Neural progenitor cell (in vitro differentiated cells): Measurements from ENCODE around the gene SOX10. TPM values are rescaled to one million over a fixed set of nuclear protein-coding genes. Genes with fewer than 3 reads are reported as not detected.

Experiments
- DNase-seq: peaks from one replicate; pipeline ENCODE4 v3.0.0-alpha.2; 2016; ENCODE audit warnings: low spot score
- H2AFZ ChIP-seq: fragments of 200-600 bp; sonication (generic); replicated peaks from 2 replicates; pipeline ENCODE4 v1.6.1; 2016; ENCODE audit warnings: antibody characterized with exemption
- H3F3A ChIP-seq: fragments of 200-600 bp; sonication (generic); 2 replicates; pipeline ENCODE4 v1.6.1; 2016; ENCODE audit warnings: antibody characterized with exemption, low read depth
- H3K27ac ChIP-seq: fragments of 200-600 bp; sonication (generic); 2 replicates; pipeline ENCODE4 v1.5.1; 2016; ENCODE audit warnings: mild to moderate bottlenecking
- H3K27me3 ChIP-seq: fragments of 200-600 bp; sonication (generic); 2 replicates; pipeline ENCODE4 v1.6.1; 2016; ENCODE audit warnings: mild to moderate bottlenecking, moderate library complexity
- H3K36me3 ChIP-seq: fragments of 200-600 bp; sonication (generic); 2 replicates; pipeline ENCODE4 v1.5.1; 2016
- H3K4me1 ChIP-seq: fragments of 200-600 bp; sonication (generic); 2 replicates; pipeline ENCODE4 v1.6.1; 2016; ENCODE audit warnings: mixed run types
- H3K4me2 ChIP-seq: fragments of 200-600 bp; sonication (generic); 2 replicates; pipeline ENCODE4 v1.6.1; 2016
- H3K4me3 ChIP-seq: fragments of 200-600 bp; sonication (generic); 2 replicates; pipeline ENCODE4 v1.5.1; 2016
- H3K79me2 ChIP-seq: fragments of 200-600 bp; sonication (generic); 2 replicates; pipeline ENCODE4 v1.6.1; 2016; ENCODE audit warnings: low read depth
- H3K9ac ChIP-seq: fragments of 200-600 bp; sonication (generic); 2 replicates; pipeline ENCODE4 v1.6.1; 2016
- H3K9me3 ChIP-seq: fragments of 200-600 bp; sonication (generic); 2 replicates; pipeline ENCODE4 v1.5.1; 2016; ENCODE audit warnings: low read depth
- H4K20me1 ChIP-seq: fragments of 200-600 bp; sonication (generic); 2 replicates; pipeline ENCODE4 v1.6.1; 2016; ENCODE audit warnings: low read depth
- H3K27ac Mint-ChIP-seq: 3 replicates; pipeline ENCODE4 v1.8.0; 2021; ENCODE audit warnings: mixed read lengths
- H3K27me3 Mint-ChIP-seq: 2 replicates; pipeline ENCODE4 v1.8.0; 2022; ENCODE audit warnings: low read depth, mild to moderate bottlenecking, inconsistent platforms, moderate library complexity, mixed read lengths; ENCODE audit not compliant: insufficient read depth
- H3K36me3 Mint-ChIP-seq: 3 replicates; pipeline ENCODE4 v1.8.0; 2021; ENCODE audit warnings: mixed read lengths
- H3K4me1 Mint-ChIP-seq: 3 replicates; pipeline ENCODE4 v1.8.0; 2021; ENCODE audit warnings: mixed read lengths
- H3K4me3 Mint-ChIP-seq: 3 replicates; pipeline ENCODE4 v1.8.0; 2021; ENCODE audit warnings: mild to moderate bottlenecking, moderate library complexity, mixed read lengths
- H3K9me3 Mint-ChIP-seq: 3 replicates; pipeline ENCODE4 v1.8.0; 2020; ENCODE audit warnings: mixed read lengths
- CTCF ChIP-seq: fragments of 200-600 bp; sonication (generic); IDR thresholded peaks from 2 replicates; pipeline ENCODE4 v1.5.1; 2017; ENCODE audit warnings: antibody characterized with exemption, mild to moderate bottlenecking
- EZH2 ChIP-seq: fragments of 200-600 bp; sonication (generic); IDR thresholded peaks from 2 replicates; pipeline ENCODE4 v1.6.1; 2017; ENCODE audit warnings: antibody characterized with exemption, mild to moderate bottlenecking, moderate library complexity
- EZH2phosphoT487 ChIP-seq: fragments of 200-600 bp; sonication (generic); IDR thresholded peaks from 2 replicates; pipeline ENCODE4 v1.6.1; 2017; ENCODE audit warnings: antibody characterized with exemption
- total RNA-seq: library from RNA; depleted of rRNA; stranded (reverse); fragments of >200 nt; gene quantifications from 2 replicates; pipeline ENCODE4 v1.2.3, GENCODE V29; 2015; ENCODE audit warnings: low replicate concordance

Gene SOX10
- total RNA-seq, 1 donor from 2014 or later: 0.99 TPM

- H3K9me3 Mint-ChIP-seq: no peaks in the 10 kb centered on the region
- H2AFZ ChIP-seq: no peak overlapping the region
- no peak for DNase-seq
- H3K4me3 ChIP-seq: no peak overlapping the region
- peaks cover 6% of the 10 kb centered on the region for H3K27me3 Mint-ChIP-seq
- no peak overlapping the region for H3K4me2 ChIP-seq
- no peak overlapping the region for H3K4me3 Mint-ChIP-seq
- peaks cover 32% of the 10 kb centered on the region for H3K4me1 ChIP-seq
- H4K20me1 ChIP-seq: no peaks in the 10 kb centered on the region
- H3K4me1 Mint-ChIP-seq: peaks cover 52% of the 10 kb centered on the region
- no peak overlapping the region for H3K27ac Mint-ChIP-seq
- no peaks in the 10 kb centered on the region for H3K79me2 ChIP-seq
- H3K36me3 ChIP-seq: no peaks in the 10 kb centered on the region
- no peak overlapping the region for H3K27ac ChIP-seq
- no peaks in the 10 kb centered on the region for H3K9me3 ChIP-seq
- no peak for TF ChIP-seq EZH2phosphoT487
- TF ChIP-seq EZH2: no peak
- TF ChIP-seq CTCF: no peak
- peaks cover 10% of the 10 kb centered on the region for H3F3A ChIP-seq
- H3K36me3 Mint-ChIP-seq: no peaks in the 10 kb centered on the region
- H3K9ac ChIP-seq: no peak overlapping the region
- H3K27me3 ChIP-seq: no peaks in the 10 kb centered on the region
These were observed 44.2 kb upstream of the SOX10 start for GRCh38 chr22:38028344-38029130.

- Histone ChIP-seq H3K9ac (no peak overlapping the region), H3K4me2 (no peak overlapping the region), H3K27me3 (no peaks in the 10 kb centered on the region), H4K20me1 (no peaks in the 10 kb centered on the region), H3K79me2 (no peaks in the 10 kb centered on the region), H2AFZ (no peak overlapping the region), H3K4me3 (no peak overlapping the region), H3K27ac (no peak overlapping the region), H3K4me1 (peaks cover 25% of the 10 kb centered on the region), H3K36me3 (no peaks in the 10 kb centered on the region), H3F3A (peaks cover 1% of the 10 kb centered on the region), H3K9me3 (no peaks in the 10 kb centered on the region)
- TF ChIP-seq EZH2: no peak
- Mint-ChIP-seq H3K4me3 (no peak overlapping the region), H3K4me1 (peaks cover 47% of the 10 kb centered on the region), H3K36me3 (no peaks in the 10 kb centered on the region), H3K9me3 (no peaks in the 10 kb centered on the region), H3K27ac (peak overlapping the region; percentile 28), H3K27me3 (peaks cover 6% of the 10 kb centered on the region)
- no peak for DNase-seq
These were observed 43.1 kb upstream of the SOX10 start for GRCh38 chr22:38027487-38027886.

GRCh38 chr22:38026130-38027111 is 42.1 kb upstream of the SOX10 start:
- H3K4me1 ChIP-seq: peaks cover 23% of the 10 kb centered on the region
- Mint-ChIP-seq H3K27me3 (peaks cover 7% of the 10 kb centered on the region), H3K4me3 (no peak overlapping the region), H3K27ac (peak overlapping the region; percentile 26), H3K4me1 (peaks cover 37% of the 10 kb centered on the region), H3K9me3 (no peaks in the 10 kb centered on the region), H3K36me3 (no peaks in the 10 kb centered on the region)
- no peak overlapping the region for H2AFZ ChIP-seq
- DNase-seq: no peak
- H3F3A ChIP-seq: no peaks in the 10 kb centered on the region
- H3K27ac ChIP-seq: no peak overlapping the region
- TF ChIP-seq EZH2phosphoT487 (no peak), EZH2 (no peak), CTCF (no peak)
- no peaks in the 10 kb centered on the region for H3K79me2 ChIP-seq
- H4K20me1 ChIP-seq: no peaks in the 10 kb centered on the region
- H3K36me3 ChIP-seq: no peaks in the 10 kb centered on the region
- H3K9me3 ChIP-seq: no peaks in the 10 kb centered on the region
- H3K4me3 ChIP-seq: no peak overlapping the region
- H3K4me2 ChIP-seq: peak overlapping the region; percentile 13
- no peaks in the 10 kb centered on the region for H3K27me3 ChIP-seq
- no peak overlapping the region for H3K9ac ChIP-seq
